Measurements from ENCODE around the gene AADAC.

DNA sequence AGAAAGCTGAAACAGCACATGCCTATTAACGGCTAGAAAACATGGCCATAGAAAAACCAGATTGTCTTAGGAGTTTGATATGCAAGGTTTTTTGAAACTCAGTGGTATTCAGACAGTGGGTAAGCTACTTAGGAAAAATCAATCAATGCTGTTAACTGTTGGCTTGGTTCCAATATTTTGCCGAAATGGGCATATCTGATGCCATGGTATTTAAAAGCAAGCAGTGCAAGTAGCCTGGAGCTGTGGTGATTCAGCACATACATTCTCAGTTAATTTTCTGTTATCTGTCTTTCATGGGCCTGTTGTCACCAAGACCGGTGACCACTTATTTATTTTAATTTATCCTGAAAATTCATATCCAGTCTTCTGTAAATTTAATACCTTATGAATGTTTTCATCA lies 42.2 kb downstream of the AADAC start:
- TF ChIP-seq, protein P1, sequence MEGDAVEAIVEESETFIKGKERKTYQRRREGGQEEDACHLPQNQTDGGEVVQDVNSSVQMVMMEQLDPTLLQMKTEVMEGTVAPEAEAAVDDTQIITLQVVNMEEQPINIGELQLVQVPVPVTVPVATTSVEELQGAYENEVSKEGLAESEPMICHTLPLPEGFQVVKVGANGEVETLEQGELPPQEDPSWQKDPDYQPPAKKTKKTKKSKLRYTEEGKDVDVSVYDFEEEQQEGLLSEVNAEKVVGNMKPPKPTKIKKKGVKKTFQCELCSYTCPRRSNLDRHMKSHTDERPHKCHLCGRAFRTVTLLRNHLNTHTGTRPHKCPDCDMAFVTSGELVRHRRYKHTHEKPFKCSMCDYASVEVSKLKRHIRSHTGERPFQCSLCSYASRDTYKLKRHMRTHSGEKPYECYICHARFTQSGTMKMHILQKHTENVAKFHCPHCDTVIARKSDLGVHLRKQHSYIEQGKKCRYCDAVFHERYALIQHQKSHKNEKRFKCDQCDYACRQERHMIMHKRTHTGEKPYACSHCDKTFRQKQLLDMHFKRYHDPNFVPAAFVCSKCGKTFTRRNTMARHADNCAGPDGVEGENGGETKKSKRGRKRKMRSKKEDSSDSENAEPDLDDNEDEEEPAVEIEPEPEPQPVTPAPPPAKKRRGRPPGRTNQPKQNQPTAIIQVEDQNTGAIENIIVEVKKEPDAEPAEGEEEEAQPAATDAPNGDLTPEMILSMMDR (IDR thresholded peaks at IDR 0.05) = no peak
- TF ChIP-seq POLR2AphosphoS5 (IDR thresholded peaks at IDR 0.05) (no peak), POLR2A (IDR thresholded peaks at IDR 0.05) (no peak)
